T1000 (cell line): ENCODE measurements around the gene ATOH8.
A peak's percentile ranks its signal among the peaks of the same experiment; 100 is the strongest.

ENCODE experiments used
- DNase-seq: peaks from one replicate; lab custom pipeline; 2025; ENCODE audit warnings: mixed read lengths; lab: John Stamatoyannopoulos, UW

Gene ATOH8

DNA sequence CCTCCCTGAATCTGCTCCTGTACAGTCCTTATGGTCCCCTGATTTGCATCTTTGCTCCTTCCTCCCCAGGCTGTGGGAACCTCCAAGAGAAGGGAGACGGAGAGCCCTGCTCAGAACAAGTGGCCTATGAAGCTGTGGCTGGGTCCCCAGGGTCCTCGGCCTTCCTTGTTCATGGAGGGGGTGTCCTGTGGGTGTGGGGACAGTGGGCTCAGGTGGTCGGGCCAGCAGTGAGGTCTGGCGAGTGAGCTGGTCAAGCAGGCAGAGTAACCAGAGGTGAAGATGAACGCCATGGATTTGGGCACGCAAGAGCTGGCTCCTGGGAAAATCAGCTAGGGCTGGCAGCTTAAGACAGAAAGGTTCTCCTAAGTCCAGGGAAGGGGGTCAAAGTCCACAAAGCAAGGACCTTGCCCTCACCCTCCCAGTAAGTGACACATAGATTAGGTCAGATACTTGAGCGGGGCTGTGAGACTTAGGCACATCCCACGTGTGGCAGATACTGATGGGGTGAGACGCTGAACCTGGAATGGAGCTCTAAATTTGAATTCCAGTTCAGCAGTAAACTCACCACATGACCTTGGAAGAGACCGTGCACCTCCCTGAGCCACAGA is 34.8 kb upstream of the ATOH8 start:
- no peak for DNase-seq

- DNase-seq: no peak
These were observed 34.1 kb upstream of the ATOH8 start for GRCh38 chr2:85719609-85720240.

- DNase-seq: no peak
These were observed 33.3 kb upstream of the ATOH8 start for GRCh38 chr2:85720533-85720932.

- no peak for DNase-seq
These were observed 32.1 kb upstream of the ATOH8 start for GRCh38 chr2:85721641-85722040.

GRCh38 chr2:85722519-85722918 is 31.3 kb upstream of the ATOH8 start:
- DNase-seq: no peak

DNA sequence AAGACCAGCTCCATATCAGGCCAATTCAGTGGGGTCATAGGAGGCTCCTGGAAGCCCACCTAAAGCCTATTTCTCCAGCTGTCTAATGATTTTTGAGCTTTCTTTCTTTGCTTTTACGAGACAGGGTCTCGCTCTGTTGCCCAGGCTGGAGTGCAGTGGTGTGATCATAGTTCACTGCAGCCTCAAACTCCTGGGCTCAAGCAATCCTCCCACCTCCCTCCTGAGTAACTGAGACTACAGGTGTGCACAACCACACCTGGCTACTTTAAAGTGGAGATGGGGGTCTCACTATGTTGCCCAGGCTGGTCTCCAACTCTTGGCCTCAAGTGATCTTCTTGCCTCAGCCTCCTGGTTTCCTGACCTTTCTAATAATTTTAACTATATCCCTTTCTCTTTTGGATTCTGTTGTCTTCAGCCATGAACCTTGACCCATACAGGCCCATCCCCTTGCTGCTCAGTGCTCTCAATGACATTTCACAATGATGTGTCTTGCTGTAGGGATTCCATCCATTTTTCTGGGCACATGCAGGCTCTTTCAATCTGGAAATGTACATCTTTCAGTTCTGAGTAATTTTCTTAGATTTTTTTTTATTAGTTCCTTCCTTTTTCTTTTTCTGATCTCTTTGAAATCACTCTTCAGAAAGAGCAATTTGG is 30.0 kb upstream of the ATOH8 start:
- DNase-seq: no peak

DNA sequence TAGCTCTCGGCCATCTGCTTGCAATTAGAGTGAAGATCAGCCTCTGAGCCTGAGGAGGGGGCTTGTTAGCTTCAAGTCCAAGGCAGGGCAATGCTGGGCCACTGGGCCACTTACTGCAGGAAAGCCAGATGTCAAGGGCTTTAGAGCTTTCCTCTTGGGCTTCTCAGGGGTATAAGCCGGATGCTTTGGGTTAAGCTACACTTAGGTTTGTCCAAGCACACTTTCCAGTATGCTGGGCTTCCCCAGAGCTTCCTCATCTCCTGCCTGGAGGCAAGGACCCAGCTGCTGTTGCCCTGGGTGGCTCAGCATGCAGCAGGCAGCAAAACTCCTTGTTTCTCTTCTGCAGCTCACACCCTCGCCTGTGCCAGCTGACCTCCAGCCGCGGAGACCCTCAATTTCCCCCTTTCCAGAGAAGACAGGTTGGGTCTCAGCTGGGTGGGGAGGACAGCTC is 29.0 kb upstream of the ATOH8 start:
- DNase-seq: no peak

DNA sequence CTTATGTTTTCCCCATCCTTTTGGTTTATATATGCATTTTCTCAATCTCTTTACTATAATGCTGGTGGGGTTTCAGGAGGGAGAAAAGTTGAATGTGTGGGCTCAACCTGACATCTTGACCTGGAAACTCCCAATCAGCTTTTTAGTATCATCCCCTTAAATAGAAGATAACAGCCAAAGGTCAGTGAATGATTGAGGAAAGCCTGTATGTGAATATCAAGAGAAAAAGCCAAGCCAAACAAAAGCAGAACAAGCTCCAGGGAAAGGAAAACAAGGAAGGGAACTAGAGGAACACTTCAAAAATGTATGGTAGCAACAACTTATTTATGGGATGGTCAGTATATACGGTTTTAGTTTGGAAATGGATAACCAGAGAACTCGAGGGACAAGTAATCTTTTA is 28.3 kb upstream of the ATOH8 start:
- no peak for DNase-seq

DNA sequence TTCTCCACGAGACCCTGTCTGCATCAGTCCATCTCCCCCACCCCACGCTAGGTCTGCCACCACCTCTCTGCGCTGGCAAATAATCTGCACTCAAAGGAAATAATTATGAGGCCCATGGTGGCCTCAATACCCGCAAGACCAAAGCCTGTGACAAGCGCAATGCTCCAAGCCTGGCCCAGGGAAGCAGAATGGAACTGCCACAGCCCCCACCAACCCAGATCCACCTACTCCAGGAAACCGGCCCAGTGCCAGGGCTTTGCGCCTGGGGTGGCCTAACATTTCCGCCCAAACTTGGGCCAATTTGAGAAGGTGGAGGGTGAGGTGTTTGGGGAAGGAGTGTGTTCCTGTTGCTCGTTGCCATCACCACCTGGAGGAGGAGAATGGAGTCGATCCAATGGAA is 26.0 kb upstream of the ATOH8 start:
- no peak for DNase-seq

GRCh38 chr2:85728342-85728741 is 25.4 kb upstream of the ATOH8 start:
- DNase-seq: no peak

DNA sequence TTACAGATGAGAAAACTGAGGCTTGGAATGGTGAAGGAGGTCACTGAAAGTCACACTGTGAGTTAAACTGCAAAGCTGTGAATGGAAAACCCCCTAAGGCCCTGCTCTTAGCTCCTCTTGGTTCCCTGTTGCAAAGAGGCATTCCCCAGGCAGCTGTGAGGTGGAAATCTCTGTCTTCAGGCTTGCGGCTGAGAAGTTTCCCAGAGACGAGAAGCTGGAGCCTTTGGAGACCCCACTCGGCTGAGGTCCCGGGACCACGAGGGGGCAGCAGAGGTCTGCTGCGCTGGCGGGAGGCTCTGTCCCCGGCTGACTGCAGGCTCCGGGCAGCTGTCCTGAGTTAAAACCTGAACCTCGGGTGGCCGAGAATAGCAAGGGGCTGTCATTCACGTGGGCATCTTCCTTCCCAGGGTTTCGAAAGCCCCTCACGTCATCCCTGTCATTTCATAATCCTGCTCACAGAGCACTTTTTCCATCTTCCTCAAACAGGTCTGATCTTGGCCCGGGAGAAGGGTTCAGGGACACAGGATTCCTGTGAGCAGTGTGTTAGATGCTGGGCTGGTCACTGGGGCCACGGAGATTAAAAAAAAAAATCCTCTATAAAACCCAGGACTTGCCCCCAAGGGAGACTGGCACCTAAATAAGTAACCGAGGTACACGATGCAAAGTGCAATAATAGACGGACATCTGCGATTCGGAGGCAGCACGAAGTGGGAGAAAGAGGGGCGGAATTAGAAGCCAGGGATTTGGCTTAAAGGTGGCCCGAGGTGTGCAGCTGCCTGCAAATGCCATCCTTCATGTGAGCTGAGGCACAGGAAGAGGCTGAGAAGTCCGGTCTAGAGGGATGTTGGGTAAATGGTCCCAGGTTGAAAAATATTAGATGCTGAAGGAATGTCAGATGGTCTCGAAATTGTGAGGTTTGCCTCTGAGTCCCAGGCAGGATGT is 24.6 kb upstream of the ATOH8 start:
- DNase-seq: peak; percentile 73

DNA sequence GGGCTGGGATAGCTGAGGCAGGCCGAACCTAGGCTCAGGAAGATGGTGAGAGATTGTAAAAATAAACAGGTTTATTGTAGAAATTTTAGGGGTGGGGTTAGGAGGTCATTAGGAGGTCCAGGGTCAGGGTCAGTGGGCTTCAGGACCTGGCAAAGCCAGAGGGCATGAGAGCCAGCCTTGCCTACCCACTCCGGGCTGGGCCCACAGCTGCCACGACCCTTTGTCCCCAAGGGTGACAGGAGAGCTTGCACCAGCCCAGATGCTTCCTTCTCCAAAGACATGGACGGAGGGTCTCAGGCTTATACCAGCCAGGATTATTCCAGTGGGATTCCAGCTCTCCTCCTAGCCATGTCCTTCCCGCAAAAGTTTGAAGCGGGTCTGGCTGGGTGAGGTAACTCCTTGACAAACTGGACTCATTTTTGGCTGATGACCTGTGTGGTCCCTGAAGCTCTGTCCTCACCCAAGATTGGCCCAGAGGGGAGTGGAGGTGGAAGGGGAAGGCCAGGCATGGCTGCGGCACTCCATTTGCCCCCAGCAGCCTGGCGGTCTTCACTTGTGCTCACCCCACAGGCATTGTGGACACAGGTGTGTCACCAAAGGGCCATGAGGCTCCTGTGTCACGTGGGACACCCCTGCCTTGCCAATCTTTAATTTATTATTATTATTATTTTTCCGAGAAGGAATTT is 23.8 kb upstream of the ATOH8 start:
- DNase-seq: no peak

GRCh38 chr2:85730686-85731230 is 23.0 kb upstream of the ATOH8 start:
- no peak for DNase-seq

- no peak for DNase-seq
These were observed 22.2 kb upstream of the ATOH8 start for GRCh38 chr2:85731606-85732005.

- DNase-seq: no peak
These were observed 21.2 kb upstream of the ATOH8 start for GRCh38 chr2:85732467-85733120.

GRCh38 chr2:85733121-85733960 is 20.4 kb upstream of the ATOH8 start:
- no peak for DNase-seq

GRCh38 chr2:85734015-85734414 is 19.8 kb upstream of the ATOH8 start:
- DNase-seq: no peak

DNA sequence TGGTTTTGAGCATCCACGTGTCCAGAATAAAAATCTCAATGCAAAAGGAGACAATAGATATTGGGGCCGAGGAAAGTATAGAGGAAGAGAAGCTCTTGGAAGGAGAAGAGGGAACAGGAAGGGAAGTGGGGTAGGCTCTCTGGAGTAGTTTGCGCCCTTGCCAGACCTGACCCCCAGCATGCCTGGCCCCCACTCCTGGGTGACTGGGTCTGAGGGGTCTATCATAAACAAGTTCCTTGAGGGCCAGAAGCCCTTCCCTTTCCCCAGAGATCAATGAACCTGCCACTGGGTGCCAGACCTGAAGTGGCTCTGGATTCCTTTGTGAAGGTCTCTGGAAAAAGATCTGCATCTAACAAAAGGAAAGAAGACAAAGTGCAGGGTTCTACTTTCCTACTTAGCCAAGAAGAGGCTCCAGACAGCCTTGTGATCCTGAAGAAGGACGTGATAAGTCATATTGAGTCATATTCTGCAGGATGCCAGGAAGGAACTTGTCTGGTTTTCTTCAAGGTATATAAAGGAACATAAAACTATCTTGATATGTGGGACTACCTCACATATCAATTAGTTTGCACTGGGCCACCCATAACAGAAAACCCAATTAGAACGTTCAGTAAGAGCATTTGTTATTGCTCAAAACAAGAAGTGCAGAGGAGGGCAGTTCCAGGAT is 18.7 kb upstream of the ATOH8 start:
- DNase-seq: no peak

DNA sequence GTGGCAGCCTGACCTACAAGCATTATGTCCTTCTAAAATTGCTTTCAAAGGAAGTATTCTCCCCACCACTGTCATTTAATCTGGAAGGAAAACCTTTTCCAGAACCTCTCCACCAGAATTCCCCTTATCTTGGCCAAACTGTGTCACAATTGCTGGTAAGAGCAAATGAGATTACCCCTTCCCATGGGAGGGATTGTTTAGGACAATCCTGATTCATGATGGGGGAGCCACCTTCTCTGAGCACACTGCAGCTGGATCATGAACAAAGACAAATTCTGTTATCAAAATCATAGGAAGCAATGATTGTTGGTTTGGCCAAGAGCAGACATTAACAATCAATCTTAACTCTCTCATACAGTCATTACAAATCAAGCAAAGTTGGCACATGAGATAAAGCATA is 18.1 kb upstream of the ATOH8 start:
- no peak for DNase-seq
